Measurements from ENCODE around the gene GNL2.

- TF ChIP-seq EZH2 (IDR thresholded peaks at IDR 0.05; ENCODE audit: low read depth) (no peak), CTCF (conservative IDR thresholded peaks at IDR 0.05) (no peak)
These were observed 14.3 kb upstream of the GNL2 start for GRCh38 chr1:37609994-37610393.

All from PC-9 (cell line).